Omental fat pad (tissue), 4 donors: ENCODE measurements around the gene ERICH2. TPM values are rescaled to one million over a fixed set of nuclear protein-coding genes. Genes with fewer than 3 reads are reported as not detected.

Source experiments
- ATAC-seq: fragments of 150-250 bp; one replicate; pipeline ENCODE4 v1.9.1; 2016; ENCODE audit warnings: mild to moderate bottlenecking, moderate library complexity; ENCODE audit not compliant: low FRiP score
- DNase-seq: peaks from one replicate; pipeline ENCODE4 v3.0.0-alpha.2; 2019; ENCODE audit warnings: low spot score
- CTCF ChIP-seq, 3 donors: fragments of 450-650 bp; IDR thresholded peaks; one replicate each; pipeline ENCODE4 v1.5.1; 2016 to 2017; ENCODE audit warnings: antibody characterized with exemption in 3 of 3, mild to moderate bottlenecking in 3 of 3, moderate library complexity in 2 of 3
- total RNA-seq, 4 donors: library from RNA; depleted of rRNA; stranded (reverse); fragments of >200 nt; gene quantifications; one replicate each; pipeline ENCODE4 v1.1.0, GENCODE V29; 2016

The ERICH2 gene
- total RNA-seq, 4 donors from 2014 or later = not detected

- no peak for ATAC-seq
- DNase-seq = no peak
- TF ChIP-seq CTCF (IDR thresholded peaks at IDR 0.05) = no peak
Measured at GRCh38 chr2:170821531-170822289, 51.5 kb downstream of the ERICH2 start.

GRCh38 chr2:170822290-170823087 is 52.3 kb downstream of the ERICH2 start:
- DNase-seq = no peak
- no peak for ATAC-seq
- no peak for TF ChIP-seq CTCF (IDR thresholded peaks at IDR 0.05)

DNA sequence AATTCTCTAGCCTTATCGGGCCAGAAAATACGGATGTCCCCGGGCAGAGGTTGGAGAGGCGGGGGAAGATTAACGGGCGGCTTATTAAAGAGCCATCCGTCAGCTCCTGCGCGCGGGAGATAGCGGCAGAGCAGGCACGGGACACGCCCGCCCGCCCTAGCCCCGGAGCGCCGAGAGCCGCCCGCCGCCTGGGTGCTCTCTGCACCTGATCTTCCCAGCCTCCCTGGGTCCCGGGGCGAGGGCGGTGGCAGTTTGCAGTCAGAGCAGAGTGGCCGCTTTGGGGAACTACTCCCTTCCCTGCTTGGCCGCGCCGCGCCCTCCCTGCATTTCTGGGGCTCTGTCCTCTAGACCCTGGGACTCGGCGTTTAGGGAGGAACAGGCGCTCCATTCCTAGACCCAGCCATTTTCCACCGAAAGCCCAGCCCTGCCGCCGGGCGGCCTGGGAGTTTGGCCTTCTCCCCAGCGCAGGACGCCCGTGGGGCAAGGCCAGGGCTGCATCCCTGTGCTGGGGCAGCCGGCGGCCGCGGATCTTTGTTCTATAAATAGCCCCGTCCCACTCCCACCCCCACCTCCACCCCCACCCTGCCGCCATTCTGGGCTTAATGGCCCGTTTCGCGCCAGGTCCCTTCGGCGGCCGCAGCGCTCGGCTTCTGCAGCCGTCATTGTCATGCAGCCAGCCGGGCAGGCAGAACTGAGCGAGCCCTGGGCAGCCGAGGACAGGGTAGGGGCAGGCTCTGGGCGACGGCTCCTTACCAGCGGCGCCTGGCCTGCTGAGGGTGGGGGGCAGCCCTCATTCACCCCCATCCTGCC is 53.1 kb downstream of the ERICH2 start:
- no peak for ATAC-seq
- TF ChIP-seq CTCF (IDR thresholded peaks at IDR 0.05) = no peak
- DNase-seq = no peak

GRCh38 chr2:170823898-170824215 is 53.7 kb downstream of the ERICH2 start:
- ATAC-seq = no peak
- TF ChIP-seq CTCF (IDR thresholded peaks at IDR 0.05) = no peak
- no peak for DNase-seq

GRCh38 chr2:170824526-170825015 is 54.4 kb downstream of the ERICH2 start:
- ATAC-seq = no peak
- TF ChIP-seq CTCF (IDR thresholded peaks at IDR 0.05) = no peak
- DNase-seq = no peak

DNA sequence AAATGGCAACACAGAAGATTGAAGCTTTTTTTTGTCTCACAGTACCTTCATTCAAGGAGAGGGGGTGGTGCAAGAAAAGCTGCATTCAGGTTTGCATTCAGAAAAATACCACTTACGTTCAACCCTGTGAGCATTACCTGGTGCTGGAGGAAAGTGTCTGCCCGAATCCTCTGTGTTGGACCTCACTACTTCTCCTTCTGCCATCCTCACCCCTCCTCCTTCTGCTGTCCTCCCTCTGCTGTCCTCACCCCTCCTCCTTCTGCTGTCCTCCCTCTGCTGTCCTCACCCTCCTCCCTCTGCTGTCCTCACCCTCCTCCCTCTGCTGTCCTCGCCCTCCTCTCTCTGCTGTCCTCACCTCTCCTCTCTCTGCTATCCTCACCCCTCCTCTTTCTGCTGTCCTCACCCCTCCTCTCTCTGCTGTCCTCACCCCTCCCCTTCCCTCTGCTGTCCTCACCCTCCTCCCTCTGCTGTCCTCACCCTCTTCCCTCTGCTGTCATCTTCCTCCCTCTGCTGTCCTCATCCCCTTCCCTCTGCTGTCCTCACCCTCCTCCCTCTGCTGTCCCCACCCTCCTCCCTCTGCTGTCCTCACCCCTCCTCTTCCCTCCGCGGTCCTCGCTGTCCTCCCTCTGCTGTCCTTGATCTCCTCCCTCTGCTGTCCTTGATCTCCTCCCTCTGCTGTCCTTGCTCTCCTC is 57.8 kb downstream of the ERICH2 start:
- ATAC-seq (no peak), DNase-seq (no peak)
- no peak for TF ChIP-seq CTCF (IDR thresholded peaks at IDR 0.05)
